CD8-positive, alpha-beta memory T cell (primary cell): Measurements from ENCODE around the gene GLI2. TPM values are rescaled to one million over a fixed set of nuclear protein-coding genes. Genes with fewer than 3 reads are reported as not detected.

Source experiments
- CTCF ChIA-PET: fragments of 350-600 bp; sonication (Branson Sonifier 250); formaldehyde crosslinking; loops from one replicate; lab custom pipeline; 2021; ENCODE audit warnings: antibody characterized with exemption; lab: Charles Lee
- POLR2A ChIA-PET: fragments of 350-600 bp; sonication (Branson Sonifier 250); formaldehyde crosslinking; loops from one replicate; lab custom pipeline; 2021; ENCODE audit warnings: antibody characterized with exemption; lab: Charles Lee
- DNase-seq, 5 donors: peaks; one replicate each; pipeline versions ENCODE4 v3.0.0 to v3.0.0-alpha.2; 2020 to 2022; ENCODE audit warnings: mixed read lengths in 1 of 5
- H3K27ac ChIP-seq: one replicate; pipeline ENCODE4 v1.7.0; 2013; ENCODE audit warnings: low read depth, mild to moderate bottlenecking, low read length, moderate library complexity
- H3K27me3 ChIP-seq: 2 replicates; pipeline ENCODE4 v1.7.0; 2013; ENCODE audit warnings: low read length, mild to moderate bottlenecking; ENCODE audit not compliant: insufficient read depth, poor library complexity, severe bottlenecking
- H3K36me3 ChIP-seq: 2 replicates; pipeline ENCODE4 v1.7.0; 2013; ENCODE audit warnings: mild to moderate bottlenecking, low read length, moderate library complexity; ENCODE audit not compliant: insufficient read depth
- H3K4me1 ChIP-seq: 2 replicates; pipeline ENCODE4 v1.7.0; 2013; ENCODE audit warnings: mild to moderate bottlenecking, low read length, moderate library complexity; ENCODE audit not compliant: insufficient read depth
- H3K4me3 ChIP-seq: 2 replicates; pipeline ENCODE4 v1.7.0; 2013; ENCODE audit warnings: mild to moderate bottlenecking, low read length
- H3K9me3 ChIP-seq: 2 replicates; pipeline ENCODE4 v1.7.0; 2013; ENCODE audit warnings: mild to moderate bottlenecking, low read length
- H3K27ac Mint-ChIP-seq, 8 donors: one replicate each; pipeline ENCODE4 v1.8.0; 2020 to 2021; ENCODE audit warnings: mixed read lengths in 8 of 8, mild to moderate bottlenecking in 6 of 8, inconsistent platforms in 3 of 8, moderate library complexity in 3 of 8
- H3K27me3 Mint-ChIP-seq, 2 donors: one replicate each; pipeline ENCODE4 v1.8.0; 2020 to 2021; ENCODE audit warnings: mixed read lengths in 2 of 2, mild to moderate bottlenecking in 1 of 2, moderate library complexity in 1 of 2
- H3K36me3 Mint-ChIP-seq, 3 donors: one replicate each; pipeline ENCODE4 v1.8.0; 2020 to 2021; ENCODE audit warnings: mixed read lengths in 3 of 3, inconsistent platforms in 1 of 3, mild to moderate bottlenecking in 1 of 3
- H3K4me1 Mint-ChIP-seq, 3 donors: one replicate each; pipeline ENCODE4 v1.8.0; 2020 to 2021; ENCODE audit warnings: mixed read lengths in 3 of 3, inconsistent platforms in 1 of 3, mild to moderate bottlenecking in 1 of 3
- H3K4me3 Mint-ChIP-seq, 7 donors: one replicate each; pipeline ENCODE4 v1.8.0; 2020 to 2021; ENCODE audit warnings: mixed read lengths in 7 of 7, mild to moderate bottlenecking in 6 of 7, moderate library complexity in 4 of 7, inconsistent platforms in 2 of 7
- H3K9me3 Mint-ChIP-seq, 5 donors: one replicate each; pipeline ENCODE4 v1.8.0; 2020 to 2022; ENCODE audit warnings: mixed read lengths in 5 of 5, mild to moderate bottlenecking in 3 of 5, moderate library complexity in 2 of 5, inconsistent platforms in 1 of 5
- polyA plus RNA-seq: library from polyadenylated mRNA; unstranded; fragments of 300-500 nt; fragmentation: Illumina TruSeq; gene quantifications from one replicate; pipeline ENCODE4 v1.2.3, GENCODE V29; 2021
- total RNA-seq, 2 experiments: library from RNA; stranded (reverse); gene quantifications; one replicate each; pipeline ENCODE4 v1.2.3, GENCODE V29; 2021

The GLI2 gene
- total and polyA plus RNA-seq, 3 experiments from 2014 or later: not detected

GRCh38 chr2:120759543-120760331 is 24.1 kb downstream of the GLI2 start:
- Mint-ChIP-seq H3K36me3 (no peaks in the 10 kb centered on the region), H3K27me3 (peaks cover 4 to 14% of the 10 kb centered on the region in 2 donors), H3K4me1 (no peaks in the 10 kb centered on the region), H3K4me3 (no peak overlapping the region), H3K9me3 (peaks cover 0 to 5% (median 0%) of the 10 kb centered on the region in 5 donors), H3K27ac (no peak overlapping the region)
- H3K36me3 ChIP-seq: no peaks in the 10 kb centered on the region
- no peak overlapping the region for H3K27ac ChIP-seq
- H3K27me3 ChIP-seq: no peaks in the 10 kb centered on the region
- no peak overlapping the region for H3K4me3 ChIP-seq
- CTCF ChIA-PET: no interaction called here
- POLR2A ChIA-PET: no interaction called here
- no peak for DNase-seq
- H3K9me3 ChIP-seq: no peaks in the 10 kb centered on the region
- no peaks in the 10 kb centered on the region for H3K4me1 ChIP-seq

- no peak overlapping the region for H3K4me3 Mint-ChIP-seq
These were observed 24.9 kb downstream of the GLI2 start for GRCh38 chr2:120760446-120761135.

GRCh38 chr2:120761164-120761861 is 25.6 kb downstream of the GLI2 start:
- CTCF ChIA-PET: no interaction called here
- Mint-ChIP-seq H3K27ac (no peak overlapping the region), H3K27me3 (peaks cover 4 to 14% of the 10 kb centered on the region in 2 donors), H3K4me3 (no peak overlapping the region), H3K9me3 (peaks cover 0 to 5% (median 0%) of the 10 kb centered on the region in 5 donors), H3K36me3 (no peaks in the 10 kb centered on the region), H3K4me1 (no peaks in the 10 kb centered on the region)
- H3K4me3 ChIP-seq: no peak overlapping the region
- no peaks in the 10 kb centered on the region for H3K36me3 ChIP-seq
- no peaks in the 10 kb centered on the region for H3K9me3 ChIP-seq
- DNase-seq: no peak
- no peaks in the 10 kb centered on the region for H3K27me3 ChIP-seq
- POLR2A ChIA-PET: no interaction called here
- no peak overlapping the region for H3K27ac ChIP-seq
- no peaks in the 10 kb centered on the region for H3K4me1 ChIP-seq

More at GRCh38 chr2:120760446-120761135, 24.9 kb downstream of the GLI2 start:
- POLR2A ChIA-PET: no interaction called here
- Mint-ChIP-seq H3K27me3 (peaks cover 4 to 14% of the 10 kb centered on the region in 2 donors), H3K9me3 (peaks cover 0 to 5% (median 0%) of the 10 kb centered on the region in 5 donors), H3K27ac (no peak overlapping the region), H3K4me1 (no peaks in the 10 kb centered on the region), H3K36me3 (no peaks in the 10 kb centered on the region)
- CTCF ChIA-PET: no interaction called here
- Histone ChIP-seq H3K4me3 (no peak overlapping the region), H3K9me3 (no peaks in the 10 kb centered on the region), H3K36me3 (no peaks in the 10 kb centered on the region), H3K4me1 (no peaks in the 10 kb centered on the region), H3K27ac (no peak overlapping the region), H3K27me3 (no peaks in the 10 kb centered on the region)
- DNase-seq: no peak

- H3K4me1 ChIP-seq: no peaks in the 10 kb centered on the region
- CTCF ChIA-PET: no interaction called here
- no peak overlapping the region for H3K27ac ChIP-seq
- H3K4me3 ChIP-seq: no peak overlapping the region
- H3K36me3 Mint-ChIP-seq: no peaks in the 10 kb centered on the region
- no peak for DNase-seq
- no peak overlapping the region for H3K27ac Mint-ChIP-seq
- peaks cover 2 to 14% of the 10 kb centered on the region in 2 donors for H3K27me3 Mint-ChIP-seq
- no peaks in the 10 kb centered on the region for H3K4me1 Mint-ChIP-seq
- H3K9me3 ChIP-seq: no peaks in the 10 kb centered on the region
- peaks cover 0 to 2% (median 0%) of the 10 kb centered on the region in 5 donors for H3K9me3 Mint-ChIP-seq
- H3K4me3 Mint-ChIP-seq: no peak overlapping the region
- POLR2A ChIA-PET: no interaction called here
- no peaks in the 10 kb centered on the region for H3K36me3 ChIP-seq
- no peaks in the 10 kb centered on the region for H3K27me3 ChIP-seq
These were observed 26.2 kb downstream of the GLI2 start for GRCh38 chr2:120761911-120762310.

GRCh38 chr2:120762341-120763061 is 26.8 kb downstream of the GLI2 start:
- no peak overlapping the region for H3K4me3 ChIP-seq
- POLR2A ChIA-PET: no interaction called here
- CTCF ChIA-PET: no interaction called here
- no peaks in the 10 kb centered on the region for H3K9me3 Mint-ChIP-seq
- no peaks in the 10 kb centered on the region for H3K36me3 ChIP-seq
- H3K4me3 Mint-ChIP-seq: no peak overlapping the region
- H3K36me3 Mint-ChIP-seq: no peaks in the 10 kb centered on the region
- no peak overlapping the region for H3K27ac ChIP-seq
- H3K27ac Mint-ChIP-seq: no peak overlapping the region
- no peaks in the 10 kb centered on the region for H3K9me3 ChIP-seq
- H3K27me3 ChIP-seq: no peaks in the 10 kb centered on the region
- H3K27me3 Mint-ChIP-seq: peaks cover 2 to 14% of the 10 kb centered on the region in 2 donors
- DNase-seq: no peak
- H3K4me1 ChIP-seq: no peaks in the 10 kb centered on the region
- no peaks in the 10 kb centered on the region for H3K4me1 Mint-ChIP-seq

GRCh38 chr2:120763508-120763907 is 27.8 kb downstream of the GLI2 start:
- Histone ChIP-seq H3K27ac (no peak overlapping the region), H3K36me3 (no peaks in the 10 kb centered on the region), H3K4me3 (no peak overlapping the region), H3K27me3 (no peaks in the 10 kb centered on the region), H3K9me3 (no peaks in the 10 kb centered on the region), H3K4me1 (no peaks in the 10 kb centered on the region)
- peak in 1 of 5 donors; percentile 24 for DNase-seq
- no peak overlapping the region for H3K27ac Mint-ChIP-seq
- POLR2A ChIA-PET: no interaction called here
- H3K27me3 Mint-ChIP-seq: peaks cover 0 to 14% of the 10 kb centered on the region in 2 donors
- no peak overlapping the region for H3K4me3 Mint-ChIP-seq
- H3K9me3 Mint-ChIP-seq: no peaks in the 10 kb centered on the region
- H3K4me1 Mint-ChIP-seq: no peaks in the 10 kb centered on the region
- CTCF ChIA-PET: no interaction called here
- H3K36me3 Mint-ChIP-seq: no peaks in the 10 kb centered on the region

GRCh38 chr2:120763931-120764330 is 28.3 kb downstream of the GLI2 start:
- H3K27ac Mint-ChIP-seq: no peak overlapping the region
- no peaks in the 10 kb centered on the region for H3K9me3 Mint-ChIP-seq
- H3K36me3 Mint-ChIP-seq: no peaks in the 10 kb centered on the region
- no peaks in the 10 kb centered on the region for H3K4me1 Mint-ChIP-seq
- Histone ChIP-seq H3K4me1 (no peaks in the 10 kb centered on the region), H3K27ac (no peak overlapping the region), H3K4me3 (no peak overlapping the region), H3K27me3 (no peaks in the 10 kb centered on the region), H3K9me3 (no peaks in the 10 kb centered on the region), H3K36me3 (no peaks in the 10 kb centered on the region)
- no peak overlapping the region for H3K4me3 Mint-ChIP-seq
- CTCF ChIA-PET: no interaction called here
- POLR2A ChIA-PET: no interaction called here
- DNase-seq: peak in 1 of 5 donors; percentile 26
- H3K27me3 Mint-ChIP-seq: peaks cover 0 to 14% of the 10 kb centered on the region in 2 donors
